SK-N-SH (cell line): ENCODE data around the gene SBSN. TPM values are rescaled to one million over a fixed set of nuclear protein-coding genes. Genes with fewer than 3 reads are reported as not detected.

Experiments
- CTCF ChIA-PET: fragments of 300-600, 350-600 bp; formaldehyde crosslinking; extraction: SDS; loops from one replicate; lab custom pipeline; 2021; lab: Yijun Ruan, JAX
- POLR2A ChIA-PET: fragments of 350-600 bp; sonication (Branson Sonifier 250); formaldehyde crosslinking; extraction: SDS; loops from one replicate; lab custom pipeline; 2020; ENCODE audit warnings: antibody characterized with exemption, inconsistent platforms; lab: Yijun Ruan, JAX
- DNase-seq: peaks from one replicate; pipeline ENCODE4 v3.0.0; 2012
- H2AFZ ChIP-seq: fragments of 200-600 bp; sonication (generic); 2 replicates; pipeline ENCODE4 v1.8.1; 2016; ENCODE audit warnings: antibody characterized with exemption, mild to moderate bottlenecking, low read depth
- H3F3A ChIP-seq: fragments of 200-600 bp; sonication (generic); replicated peaks from 2 replicates; pipeline ENCODE3; 2016; ENCODE audit warnings: antibody characterized with exemption, mild to moderate bottlenecking; ENCODE audit not compliant: insufficient read depth
- H3K27ac ChIP-seq, 2 experiments: fragments of 200-500 bp in 1 of 2; fragments of 200-600 bp in 1 of 2; sonication (Bioruptor generic) in 1 of 2; sonication (generic), shearing (Covaris generic) in 1 of 2; 2 replicates each; pipeline versions ENCODE4 v1.5.1 to v1.6.1; 2014 to 2016; ENCODE audit warnings: low read depth in 2 of 2, inconsistent platforms in 1 of 2, low read length in 1 of 2, mild to moderate bottlenecking in 1 of 2, mixed read lengths in 1 of 2
- H3K27me3 ChIP-seq: fragments of 200-600 bp; sonication (generic), shearing (Covaris generic); 2 replicates; pipeline ENCODE4 v1.6.1; 2016; ENCODE audit warnings: mixed run types; ENCODE audit not compliant: insufficient read depth
- H3K36me3 ChIP-seq, 2 experiments: fragments of 200-500 bp in 1 of 2; fragments of 200-600 bp in 1 of 2; sonication (Bioruptor generic) in 1 of 2; sonication (generic) in 1 of 2; replicated peaks in 1 of 2; 2 replicates each; pipeline versions ENCODE3 to v1.5.1; 2014 to 2016; ENCODE audit warnings: low read length in 1 of 2, mild to moderate bottlenecking in 1 of 2; ENCODE audit not compliant: insufficient read depth in 2 of 2, control insufficient read depth in 1 of 2
- H3K4me1 ChIP-seq, 2 experiments: fragments of 200-500 bp in 1 of 2; fragments of 200-600 bp in 1 of 2; sonication (Bioruptor generic) in 1 of 2; sonication (generic), shearing (Covaris generic) in 1 of 2; 2 replicates each; pipeline versions ENCODE4 v1.5.1 to v1.6.1; 2014 to 2016; ENCODE audit warnings: low read depth in 1 of 2, low read length in 1 of 2, mixed run types in 1 of 2; ENCODE audit not compliant: insufficient read depth in 2 of 2, control insufficient read depth in 1 of 2
- H3K4me2 ChIP-seq: fragments of 200-600 bp; sonication (generic), shearing (Covaris generic); 2 replicates; pipeline ENCODE4 v1.6.1; 2017; ENCODE audit warnings: mixed run types
- H3K4me3 ChIP-seq, 2 experiments: fragments of 200-500 bp in 1 of 2; fragments of 200-600 bp in 1 of 2; sonication (Bioruptor generic) in 1 of 2; sonication (generic), shearing (Covaris generic) in 1 of 2; 2 replicates each; pipeline versions ENCODE4 v1.5.1 to v1.8.1; 2014 to 2016; ENCODE audit warnings: low read depth in 2 of 2, inconsistent platforms in 1 of 2, low read length in 1 of 2, mild to moderate bottlenecking in 1 of 2, mixed read lengths in 1 of 2, moderate library complexity in 1 of 2
- H3K79me2 ChIP-seq: fragments of 200-600 bp; sonication (generic); 2 replicates; pipeline ENCODE4 v1.8.1; 2017; ENCODE audit warnings: mild to moderate bottlenecking; ENCODE audit not compliant: insufficient read depth
- H3K9ac ChIP-seq: fragments of 200-600 bp; sonication (generic); 2 replicates; pipeline ENCODE4 v1.6.1; 2017; ENCODE audit warnings: mixed run types
- H3K9me2 ChIP-seq: fragments of 200-600 bp; sonication (generic); 2 replicates; pipeline ENCODE4 v1.6.1; 2017; ENCODE audit warnings: mixed run types
- H3K9me3 ChIP-seq: fragments of 200-600 bp; sonication (generic); 2 replicates; pipeline ENCODE4 v1.6.1; 2017; ENCODE audit warnings: mixed run types, mild to moderate bottlenecking, moderate library complexity
- H4K20me1 ChIP-seq: fragments of 200-600 bp; sonication (generic); 2 replicates; pipeline ENCODE4 v1.6.1; 2017; ENCODE audit warnings: mild to moderate bottlenecking, mixed run types; ENCODE audit not compliant: insufficient read depth
- ELF1 ChIP-seq: IDR thresholded peaks from 2 replicates; pipeline ENCODE4 v1.4.0; 2012
- FOXM1 ChIP-seq: IDR thresholded peaks from 2 replicates; pipeline ENCODE4 v1.4.0; 2012; ENCODE audit warnings: low read depth, mild to moderate bottlenecking
- GABPA ChIP-seq: IDR thresholded peaks from 2 replicates; pipeline ENCODE4 v1.4.0; 2012; ENCODE audit warnings: low read depth, mild to moderate bottlenecking
- GATA2 ChIP-seq: sonication (generic); formaldehyde crosslinking; IDR thresholded peaks from 2 replicates; pipeline ENCODE4 v1.5.0; 2020; ENCODE audit warnings: mild to moderate bottlenecking, missing genetic modification reagents
- JUND ChIP-seq: IDR thresholded peaks from 2 replicates; pipeline ENCODE4 v1.4.0; 2012
- MXI1 ChIP-seq: IDR thresholded peaks from 2 replicates; pipeline ENCODE4 v1.6.1; 2012; ENCODE audit warnings: mild to moderate bottlenecking, low read depth, low read length, improper control_type of control experiment
- RCOR1 ChIP-seq: fragments of 150-350 bp; IDR thresholded peaks from 2 replicates; pipeline ENCODE4 v1.6.1; 2017; ENCODE audit warnings: antibody characterized with exemption, low read length
- RXRA ChIP-seq: IDR thresholded peaks from 2 replicates; pipeline ENCODE4 v1.4.0; 2012; ENCODE audit warnings: low read depth, mild to moderate bottlenecking, borderline replicate concordance
- TCF12 ChIP-seq: IDR thresholded peaks from 2 replicates; pipeline ENCODE4 v1.4.0; 2012
- WGBS: methylation state at CpG from one replicate; pipeline ENCODE4 v1.1.6; 2017; ENCODE audit warnings: low lambda C conversion rate; 5-methylcytosine and 5-hydroxymethylcytosine counted together
- polyA plus RNA-seq, 3 experiments: library from polyadenylated mRNA; depleted of rRNA; stranded (reverse); fragments of >200 nt; gene quantifications; 2 replicates each; pipeline ENCODE4 v1.2.3, GENCODE V29; 2012
- TF ChIP-seq, protein P1 (sequence below): fragments of 150-350 bp; IDR thresholded peaks from 2 replicates; pipeline ENCODE4 v1.6.1; 2017; ENCODE audit warnings: antibody characterized with exemption, low read length, low read depth, borderline replicate concordance
- TF ChIP-seq, protein P2 (sequence below): IDR thresholded peaks from 2 replicates; pipeline ENCODE4 v1.4.0; 2012; ENCODE audit warnings: low read depth
- TF ChIP-seq, protein P3 (sequence below): fragments of 200-600 bp; sonication (generic); IDR thresholded peaks from 2 replicates; pipeline ENCODE4 v1.6.1; 2017; ENCODE audit warnings: antibody characterized with exemption, mild to moderate bottlenecking, moderate library complexity
- TF ChIP-seq, protein P4 (sequence below): IDR thresholded peaks from 2 replicates; pipeline ENCODE4; 2012

Gene SBSN
- polyA plus RNA-seq, 1 of the 3 experiments (the other 2 are of a cell fraction): 0.25 TPM

GRCh38 chr19:35498984-35499527 lies 29.1 kb downstream of the SBSN start:
- H3K4me1 ChIP-seq: peaks cover 0 to 2% of the 10 kb centered on the region in 2 experiments; a peak in 1 of 4 replicates
- H3K36me3 ChIP-seq: no peaks in the 10 kb centered on the region
- no peaks in the 10 kb centered on the region for H3K9me3 ChIP-seq
- no peak overlapping the region for H3K4me3 ChIP-seq
- 51% methylated on average over 8 of the region's 9 CpGs for WGBS
- no peaks in the 10 kb centered on the region for H4K20me1 ChIP-seq
- no peaks in the 10 kb centered on the region for H3F3A ChIP-seq
- no peak for TF ChIP-seq GABPA
- TF ChIP-seq, protein P1, sequence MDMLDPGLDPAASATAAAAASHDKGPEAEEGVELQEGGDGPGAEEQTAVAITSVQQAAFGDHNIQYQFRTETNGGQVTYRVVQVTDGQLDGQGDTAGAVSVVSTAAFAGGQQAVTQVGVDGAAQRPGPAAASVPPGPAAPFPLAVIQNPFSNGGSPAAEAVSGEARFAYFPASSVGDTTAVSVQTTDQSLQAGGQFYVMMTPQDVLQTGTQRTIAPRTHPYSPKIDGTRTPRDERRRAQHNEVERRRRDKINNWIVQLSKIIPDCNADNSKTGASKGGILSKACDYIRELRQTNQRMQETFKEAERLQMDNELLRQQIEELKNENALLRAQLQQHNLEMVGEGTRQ: no peak
- TF ChIP-seq JUND: no peak
- TF ChIP-seq RXRA: no peak
- TF ChIP-seq, protein P2, sequence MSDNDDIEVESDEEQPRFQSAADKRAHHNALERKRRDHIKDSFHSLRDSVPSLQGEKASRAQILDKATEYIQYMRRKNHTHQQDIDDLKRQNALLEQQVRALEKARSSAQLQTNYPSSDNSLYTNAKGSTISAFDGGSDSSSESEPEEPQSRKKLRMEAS: no peak
- TF ChIP-seq ELF1: no peak
- TF ChIP-seq GATA2 (CRISPR knock-in tag): no peak
- TF ChIP-seq TCF12: no peak
- TF ChIP-seq, protein P3, sequence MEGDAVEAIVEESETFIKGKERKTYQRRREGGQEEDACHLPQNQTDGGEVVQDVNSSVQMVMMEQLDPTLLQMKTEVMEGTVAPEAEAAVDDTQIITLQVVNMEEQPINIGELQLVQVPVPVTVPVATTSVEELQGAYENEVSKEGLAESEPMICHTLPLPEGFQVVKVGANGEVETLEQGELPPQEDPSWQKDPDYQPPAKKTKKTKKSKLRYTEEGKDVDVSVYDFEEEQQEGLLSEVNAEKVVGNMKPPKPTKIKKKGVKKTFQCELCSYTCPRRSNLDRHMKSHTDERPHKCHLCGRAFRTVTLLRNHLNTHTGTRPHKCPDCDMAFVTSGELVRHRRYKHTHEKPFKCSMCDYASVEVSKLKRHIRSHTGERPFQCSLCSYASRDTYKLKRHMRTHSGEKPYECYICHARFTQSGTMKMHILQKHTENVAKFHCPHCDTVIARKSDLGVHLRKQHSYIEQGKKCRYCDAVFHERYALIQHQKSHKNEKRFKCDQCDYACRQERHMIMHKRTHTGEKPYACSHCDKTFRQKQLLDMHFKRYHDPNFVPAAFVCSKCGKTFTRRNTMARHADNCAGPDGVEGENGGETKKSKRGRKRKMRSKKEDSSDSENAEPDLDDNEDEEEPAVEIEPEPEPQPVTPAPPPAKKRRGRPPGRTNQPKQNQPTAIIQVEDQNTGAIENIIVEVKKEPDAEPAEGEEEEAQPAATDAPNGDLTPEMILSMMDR: no peak
- TF ChIP-seq RCOR1: no peak
- TF ChIP-seq MXI1: no peak
- TF ChIP-seq FOXM1: no peak
- no peak overlapping the region for H3K27ac ChIP-seq
- H3K79me2 ChIP-seq: no peaks in the 10 kb centered on the region
- no peak overlapping the region for H2AFZ ChIP-seq
- no peaks in the 10 kb centered on the region for H3K9me2 ChIP-seq
- POLR2A ChIA-PET: no interaction called here
- no peak overlapping the region for H3K4me2 ChIP-seq
- H3K9ac ChIP-seq: no peak overlapping the region
- CTCF ChIA-PET: no interaction called here
- DNase-seq: no peak
- H3K27me3 ChIP-seq: peaks cover 86% of the 10 kb centered on the region

- H3K27me3 ChIP-seq: peaks cover 88% of the 10 kb centered on the region
- DNase-seq: no peak
- ChIA-PET CTCF (interaction anchor here (0.7 to 8.1 kb wide), 4 partner anchors 9 to 148 kb away, joined by 3 to 127 read pairs (median 57); partner anchors contain the start of gene FFAR3), POLR2A (interaction anchor here (0.5 kb wide), 1 partner anchor 275 kb away, joined by 3 read pairs; no protein-coding TSS in a partner anchor)
- no peak overlapping the region for H3K27ac ChIP-seq
- no peaks in the 10 kb centered on the region for H3K9me2 ChIP-seq
- TF ChIP-seq, protein P4, sequence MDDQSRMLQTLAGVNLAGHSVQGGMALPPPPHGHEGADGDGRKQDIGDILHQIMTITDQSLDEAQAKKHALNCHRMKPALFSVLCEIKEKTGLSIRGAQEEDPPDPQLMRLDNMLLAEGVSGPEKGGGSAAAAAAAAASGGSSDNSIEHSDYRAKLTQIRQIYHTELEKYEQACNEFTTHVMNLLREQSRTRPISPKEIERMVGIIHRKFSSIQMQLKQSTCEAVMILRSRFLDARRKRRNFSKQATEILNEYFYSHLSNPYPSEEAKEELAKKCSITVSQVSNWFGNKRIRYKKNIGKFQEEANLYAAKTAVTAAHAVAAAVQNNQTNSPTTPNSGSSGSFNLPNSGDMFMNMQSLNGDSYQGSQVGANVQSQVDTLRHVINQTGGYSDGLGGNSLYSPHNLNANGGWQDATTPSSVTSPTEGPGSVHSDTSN: no peak
- peaks cover 0 to 2% of the 10 kb centered on the region in 2 experiments; a peak in 1 of 4 replicates for H3K4me1 ChIP-seq
- no peak overlapping the region for H2AFZ ChIP-seq
- H3K4me3 ChIP-seq: no peak overlapping the region
- no peaks in the 10 kb centered on the region for H3F3A ChIP-seq
- H3K79me2 ChIP-seq: no peaks in the 10 kb centered on the region
- H4K20me1 ChIP-seq: no peaks in the 10 kb centered on the region
- H3K9me3 ChIP-seq: no peaks in the 10 kb centered on the region
- H3K4me2 ChIP-seq: no peak overlapping the region
- H3K36me3 ChIP-seq: no peaks in the 10 kb centered on the region
- no peak overlapping the region for H3K9ac ChIP-seq
- 29% methylated on average over 3 of the region's 3 CpGs for WGBS
Measured at GRCh38 chr19:35498220-35498619, 29.9 kb downstream of the SBSN start.
